Vagina (tissue), 2 donors: Measurements from ENCODE around the gene SHOC2. TPM values are rescaled to one million over a fixed set of nuclear protein-coding genes. Genes with fewer than 3 reads are reported as not detected.

Experiments
- DNase-seq, 2 donors: peaks; one replicate each; pipeline ENCODE4 v3.0.0-alpha.2; 2017; ENCODE audit errors: extremely low spot score in 2 of 2
- H3K27ac ChIP-seq: fragments of 200-600 bp; sonication (generic); one replicate; pipeline ENCODE4 v1.5.1; 2019
- H3K27me3 ChIP-seq: fragments of 200-600 bp; sonication (generic); one replicate; pipeline ENCODE4 v1.5.1; 2019
- H3K36me3 ChIP-seq, 2 donors: fragments of 200-600 bp; sonication (generic); one replicate each; pipeline ENCODE4 v1.5.1; 2017 to 2019
- H3K4me1 ChIP-seq: fragments of 200-600 bp; sonication (generic); one replicate; pipeline ENCODE4 v1.5.1; 2019
- H3K4me3 ChIP-seq, 2 donors: fragments of 200-600 bp; sonication (generic); 1 replicate in 1 of 2; 2 replicates in 1 of 2; pipeline ENCODE4 v1.5.1; 2016 to 2019
- H3K9me3 ChIP-seq: fragments of 200-600 bp; sonication (generic); one replicate; pipeline ENCODE4 v1.5.1; 2019
- POLR2A ChIP-seq, 2 donors: fragments of 450-650 bp; IDR thresholded peaks; one replicate each; pipeline ENCODE4 v1.6.1; 2017; ENCODE audit warnings: antibody characterized with exemption in 2 of 2, mild to moderate bottlenecking in 2 of 2, moderate library complexity in 2 of 2
- POLR2AphosphoS5 ChIP-seq, 2 donors: sonication (generic); formaldehyde crosslinking; IDR thresholded peaks; one replicate each; pipeline ENCODE4 v1.9.0; 2017; ENCODE audit warnings: antibody characterized with exemption in 2 of 2, mild to moderate bottlenecking in 2 of 2, low read depth in 1 of 2; ENCODE audit not compliant: insufficient read depth in 1 of 2
- intact Hi-C: fragments of 100-400 bp; cut with DNase I; formaldehyde crosslinking; loops from one replicate; pipeline ENCODE4 v1.15.1; 2023
- total RNA-seq: library from RNA; depleted of rRNA; stranded (reverse); fragments of >200 nt; gene quantifications from one replicate; pipeline ENCODE4 v1.2.3, GENCODE V29; 2016
- TF ChIP-seq, protein P1 (sequence below), 3 experiments: fragments of 450-650 bp in 2 of 3; fragments of 200-600 bp in 1 of 3; sonication (generic) in 1 of 3; IDR thresholded peaks; one replicate each; pipeline ENCODE4 v1.5.1; 2017 to 2019; ENCODE audit warnings: antibody characterized with exemption in 3 of 3, mild to moderate bottlenecking in 2 of 3, moderate library complexity in 2 of 3

SHOC2 gene
- total RNA-seq, 1 donor from 2014 or later: 40.0 TPM

DNA sequence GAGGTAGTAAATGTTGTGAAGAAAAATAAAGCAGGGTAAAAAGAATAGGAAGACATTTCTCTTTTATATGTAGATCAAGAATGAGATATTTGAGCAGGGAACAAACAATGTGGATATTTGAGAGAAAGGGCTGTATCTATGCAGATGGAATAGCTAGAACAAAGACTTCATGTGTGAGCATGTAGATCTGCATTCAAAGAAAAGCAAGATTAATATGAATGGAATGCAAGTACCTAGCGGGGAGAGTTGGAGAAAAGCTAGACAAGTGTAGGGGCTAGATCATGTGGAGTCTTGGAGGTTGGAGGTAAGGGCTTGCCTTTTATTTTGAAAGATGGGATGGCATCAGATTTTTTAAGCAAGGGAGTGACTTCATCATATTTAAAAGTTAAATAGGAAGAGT lies 27.1 kb downstream of the SHOC2 start:
- peaks cover 21% of the 10 kb centered on the region for H3K4me1 ChIP-seq
- no peak overlapping the region for H3K27ac ChIP-seq
- no peaks in the 10 kb centered on the region for H3K27me3 ChIP-seq
- TF ChIP-seq POLR2A (IDR thresholded peaks at IDR 0.05) (no peak), POLR2AphosphoS5 (IDR thresholded peaks at IDR 0.05; ENCODE audit: insufficient read depth in 1 of 2, low read depth in 1 of 2) (no peak)
- TF ChIP-seq, protein P1, sequence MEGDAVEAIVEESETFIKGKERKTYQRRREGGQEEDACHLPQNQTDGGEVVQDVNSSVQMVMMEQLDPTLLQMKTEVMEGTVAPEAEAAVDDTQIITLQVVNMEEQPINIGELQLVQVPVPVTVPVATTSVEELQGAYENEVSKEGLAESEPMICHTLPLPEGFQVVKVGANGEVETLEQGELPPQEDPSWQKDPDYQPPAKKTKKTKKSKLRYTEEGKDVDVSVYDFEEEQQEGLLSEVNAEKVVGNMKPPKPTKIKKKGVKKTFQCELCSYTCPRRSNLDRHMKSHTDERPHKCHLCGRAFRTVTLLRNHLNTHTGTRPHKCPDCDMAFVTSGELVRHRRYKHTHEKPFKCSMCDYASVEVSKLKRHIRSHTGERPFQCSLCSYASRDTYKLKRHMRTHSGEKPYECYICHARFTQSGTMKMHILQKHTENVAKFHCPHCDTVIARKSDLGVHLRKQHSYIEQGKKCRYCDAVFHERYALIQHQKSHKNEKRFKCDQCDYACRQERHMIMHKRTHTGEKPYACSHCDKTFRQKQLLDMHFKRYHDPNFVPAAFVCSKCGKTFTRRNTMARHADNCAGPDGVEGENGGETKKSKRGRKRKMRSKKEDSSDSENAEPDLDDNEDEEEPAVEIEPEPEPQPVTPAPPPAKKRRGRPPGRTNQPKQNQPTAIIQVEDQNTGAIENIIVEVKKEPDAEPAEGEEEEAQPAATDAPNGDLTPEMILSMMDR (IDR thresholded peaks at IDR 0.05): no peak
- intact Hi-C loops: no loop called here
- no peaks in the 10 kb centered on the region for H3K36me3 ChIP-seq
- H3K4me3 ChIP-seq: no peak overlapping the region
- DNase-seq: no peak
- H3K9me3 ChIP-seq: no peaks in the 10 kb centered on the region

DNA sequence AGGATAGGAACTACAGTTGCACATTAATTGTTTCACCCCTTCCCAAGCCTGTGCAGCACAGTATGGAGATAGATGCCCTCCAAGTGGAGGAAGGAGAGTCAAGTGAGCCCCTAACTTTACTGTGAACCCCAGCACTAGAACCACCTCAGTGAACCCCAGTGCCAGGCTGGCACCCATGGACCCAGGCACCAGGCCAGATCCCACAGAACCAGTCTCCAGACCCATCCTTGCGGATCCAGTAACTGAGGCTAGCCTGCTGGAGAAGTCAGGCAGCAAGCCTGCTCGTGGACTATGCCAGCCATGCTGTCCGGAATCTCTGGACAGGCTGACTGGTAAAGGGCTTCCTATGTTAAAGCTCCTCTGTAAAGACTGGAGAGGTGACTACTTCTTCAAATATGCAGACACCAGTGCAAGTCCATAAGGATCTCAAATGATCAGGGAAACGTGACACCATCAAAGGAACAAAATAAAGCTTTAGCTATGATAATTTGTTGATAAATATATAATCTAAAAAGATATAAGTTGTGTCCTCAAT lies 27.7 kb downstream of the SHOC2 start:
- H3K4me3 ChIP-seq: no peak overlapping the region
- DNase-seq: no peak
- TF ChIP-seq, protein P1 (IDR thresholded peaks at IDR 0.05): no peak
- TF ChIP-seq POLR2A (IDR thresholded peaks at IDR 0.05) (no peak), POLR2AphosphoS5 (IDR thresholded peaks at IDR 0.05; ENCODE audit: insufficient read depth in 1 of 2, low read depth in 1 of 2) (no peak)
- H3K27ac ChIP-seq: no peak overlapping the region
- intact Hi-C loops: no loop called here
- no peaks in the 10 kb centered on the region for H3K36me3 ChIP-seq
- H3K9me3 ChIP-seq: no peaks in the 10 kb centered on the region
- no peaks in the 10 kb centered on the region for H3K27me3 ChIP-seq
- peaks cover 21% of the 10 kb centered on the region for H3K4me1 ChIP-seq

DNA sequence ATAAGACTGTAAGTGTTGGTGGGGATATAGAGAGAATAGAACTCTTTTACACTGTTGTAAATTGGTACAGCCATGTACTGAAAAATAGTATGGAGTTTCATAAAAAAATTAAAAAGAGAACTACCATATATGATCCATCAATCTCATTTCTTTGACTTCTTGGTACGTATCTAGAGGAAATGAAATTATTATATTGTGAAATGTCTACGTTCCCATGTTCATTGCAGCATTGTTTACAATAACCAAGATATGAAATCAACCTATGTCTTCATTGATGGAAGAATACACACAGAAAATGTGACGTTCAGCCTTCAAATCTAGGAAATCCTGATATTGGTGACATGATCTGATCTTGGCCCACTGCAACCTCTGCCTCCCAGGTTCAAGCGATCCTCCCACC lies 32.0 kb downstream of the SHOC2 start:
- no peaks in the 10 kb centered on the region for H3K27me3 ChIP-seq
- DNase-seq: no peak
- no peak overlapping the region for H3K27ac ChIP-seq
- TF ChIP-seq POLR2AphosphoS5 (IDR thresholded peaks at IDR 0.05; ENCODE audit: insufficient read depth in 1 of 2, low read depth in 1 of 2): no peak
- H3K4me3 ChIP-seq: no peak overlapping the region
- no peaks in the 10 kb centered on the region for H3K36me3 ChIP-seq
- H3K4me1 ChIP-seq: peaks cover 4% of the 10 kb centered on the region
- intact Hi-C loops: no loop called here
- H3K9me3 ChIP-seq: no peaks in the 10 kb centered on the region

DNA sequence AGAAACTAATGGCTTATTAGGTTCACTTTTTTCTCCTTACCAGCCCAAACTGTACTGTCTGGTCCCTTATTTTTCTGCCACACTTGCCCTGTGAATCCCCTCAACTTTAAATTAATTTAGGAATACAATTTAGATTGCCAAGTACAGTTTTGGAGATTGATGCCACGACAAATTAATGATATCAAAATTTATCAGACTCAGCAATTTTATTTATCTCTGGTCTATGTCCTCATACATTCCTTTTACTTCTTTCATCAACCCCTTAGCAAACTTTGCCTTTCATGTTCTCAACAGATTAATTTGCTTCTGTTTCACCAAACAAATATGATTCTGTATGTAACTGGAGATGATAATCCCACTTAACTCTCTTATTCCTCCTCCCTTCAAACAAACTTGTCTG lies 38.2 kb downstream of the SHOC2 start:
- TF ChIP-seq POLR2A (IDR thresholded peaks at IDR 0.05) (no peak), POLR2AphosphoS5 (IDR thresholded peaks at IDR 0.05; ENCODE audit: insufficient read depth in 1 of 2, low read depth in 1 of 2) (no peak)
- TF ChIP-seq, protein P1 (IDR thresholded peaks at IDR 0.05): no peak
- intact Hi-C loops: no loop called here
- DNase-seq: no peak
- Histone ChIP-seq H3K4me1 (peaks cover 18% of the 10 kb centered on the region), H3K27me3 (no peaks in the 10 kb centered on the region), H3K4me3 (no peak overlapping the region), H3K27ac (no peak overlapping the region), H3K9me3 (no peaks in the 10 kb centered on the region), H3K36me3 (no peaks in the 10 kb centered on the region)

DNA sequence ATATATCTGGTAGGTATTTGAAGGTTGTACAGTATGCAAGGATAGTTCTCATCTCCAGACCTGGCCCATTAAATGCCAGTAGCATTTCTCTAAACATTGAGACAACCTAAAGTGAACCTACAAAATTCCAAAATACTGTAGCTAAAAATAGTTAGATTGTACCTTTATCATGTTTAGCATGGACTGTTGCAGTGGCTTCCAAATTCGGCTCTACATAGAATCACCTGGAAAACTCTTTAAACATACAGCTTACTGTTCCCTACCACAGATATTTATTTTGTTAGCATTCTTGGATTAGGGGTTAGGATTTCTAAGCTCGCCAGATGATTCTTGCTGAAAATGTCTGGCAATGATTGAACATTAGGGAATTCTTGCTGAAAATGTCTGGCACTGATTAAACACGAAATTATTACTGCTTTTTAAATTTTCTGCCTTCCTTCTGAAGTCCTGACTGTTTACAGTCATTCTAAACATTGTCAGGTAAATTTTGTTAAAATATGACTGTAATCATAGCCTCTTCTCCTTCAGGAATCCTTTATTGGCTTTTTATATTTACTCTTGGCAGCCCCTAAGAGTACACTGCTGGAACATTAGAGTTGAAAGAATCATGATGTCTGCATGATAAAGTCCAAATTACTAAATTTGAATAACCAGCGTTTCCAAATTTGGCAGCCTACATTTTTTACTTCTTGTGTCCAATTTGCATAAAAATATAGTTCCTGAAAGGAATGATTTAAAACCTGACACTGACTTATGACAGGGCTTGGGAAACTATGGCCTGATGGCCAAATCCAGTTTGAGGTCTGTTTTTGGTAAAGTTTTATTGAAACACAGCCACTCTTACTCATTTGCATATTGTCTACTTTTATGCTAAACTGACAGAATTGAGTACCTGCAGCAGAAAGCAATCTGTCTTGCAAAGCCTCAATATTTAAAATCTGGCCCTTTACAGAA lies 40.3 kb downstream of the SHOC2 start:
- DNase-seq: no peak
- TF ChIP-seq, protein P1 (IDR thresholded peaks at IDR 0.05): no peak
- TF ChIP-seq POLR2AphosphoS5 (IDR thresholded peaks at IDR 0.05; ENCODE audit: insufficient read depth in 1 of 2, low read depth in 1 of 2) (no peak), POLR2A (IDR thresholded peaks at IDR 0.05) (no peak)
- H3K4me3 ChIP-seq: no peak overlapping the region
- H3K9me3 ChIP-seq: no peaks in the 10 kb centered on the region
- no peak overlapping the region for H3K27ac ChIP-seq
- intact Hi-C loops: no loop called here
- H3K36me3 ChIP-seq: no peaks in the 10 kb centered on the region
- H3K4me1 ChIP-seq: peaks cover 27% of the 10 kb centered on the region
- H3K27me3 ChIP-seq: no peaks in the 10 kb centered on the region
